ENCODE data around the gene SEMA5A. TPM values are rescaled to one million over a fixed set of nuclear protein-coding genes. Genes with fewer than 3 reads are reported as not detected.

Gene SEMA5A
- total RNA-seq, 1 donor from 2014 or later, result 13.8 TPM

GRCh38 chr5:9339206-9339818, 206.6 kb downstream of the SEMA5A start:
- Histone ChIP-seq H3K9ac (ENCODE audit: low read length) (no peak overlapping the region), H3K4me3 (ENCODE audit: insufficient read depth, low read depth, low read length) (no peak overlapping the region), H3K27ac (ENCODE audit: low read depth, low read length) (no peak overlapping the region), H3K27me3 (ENCODE audit: insufficient read depth, low read length) (no peaks in the 10 kb centered on the region), H3K36me3 (ENCODE audit: insufficient read depth, low read length) (no peaks in the 10 kb centered on the region), H3K79me2 (ENCODE audit: insufficient read depth, low read length) (no peaks in the 10 kb centered on the region), H2AFZ (ENCODE audit: low read depth, low read length) (no peak overlapping the region), H3K4me2 (ENCODE audit: low read length) (no peak overlapping the region), H3K4me1 (ENCODE audit: insufficient read depth, low read length) (peaks cover 17% of the 10 kb centered on the region), H3K9me3 (ENCODE audit: insufficient read depth, low read depth, low read length) (no peaks in the 10 kb centered on the region), H4K20me1 (ENCODE audit: insufficient read depth, low read length) (no peaks in the 10 kb centered on the region)
- Mint-ChIP-seq H3K4me1 (ENCODE audit: low read depth, unreplicated experiment) (peaks cover 38% of the 10 kb centered on the region), H3K27ac (ENCODE audit: unreplicated experiment) (no peak overlapping the region), H3K36me3 (ENCODE audit: low read depth, unreplicated experiment) (peaks cover 5% of the 10 kb centered on the region), H3K4me3 (ENCODE audit: unreplicated experiment) (no peak overlapping the region), H3K27me3 (ENCODE audit: low read depth, unreplicated experiment) (no peaks in the 10 kb centered on the region), H3K9me3 (ENCODE audit: unreplicated experiment) (no peaks in the 10 kb centered on the region)
- no peak for DNase-seq (ENCODE audit: low read depth)
- no peak for FAIRE-seq
- TF ChIP-seq, protein P1, sequence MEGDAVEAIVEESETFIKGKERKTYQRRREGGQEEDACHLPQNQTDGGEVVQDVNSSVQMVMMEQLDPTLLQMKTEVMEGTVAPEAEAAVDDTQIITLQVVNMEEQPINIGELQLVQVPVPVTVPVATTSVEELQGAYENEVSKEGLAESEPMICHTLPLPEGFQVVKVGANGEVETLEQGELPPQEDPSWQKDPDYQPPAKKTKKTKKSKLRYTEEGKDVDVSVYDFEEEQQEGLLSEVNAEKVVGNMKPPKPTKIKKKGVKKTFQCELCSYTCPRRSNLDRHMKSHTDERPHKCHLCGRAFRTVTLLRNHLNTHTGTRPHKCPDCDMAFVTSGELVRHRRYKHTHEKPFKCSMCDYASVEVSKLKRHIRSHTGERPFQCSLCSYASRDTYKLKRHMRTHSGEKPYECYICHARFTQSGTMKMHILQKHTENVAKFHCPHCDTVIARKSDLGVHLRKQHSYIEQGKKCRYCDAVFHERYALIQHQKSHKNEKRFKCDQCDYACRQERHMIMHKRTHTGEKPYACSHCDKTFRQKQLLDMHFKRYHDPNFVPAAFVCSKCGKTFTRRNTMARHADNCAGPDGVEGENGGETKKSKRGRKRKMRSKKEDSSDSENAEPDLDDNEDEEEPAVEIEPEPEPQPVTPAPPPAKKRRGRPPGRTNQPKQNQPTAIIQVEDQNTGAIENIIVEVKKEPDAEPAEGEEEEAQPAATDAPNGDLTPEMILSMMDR (IDR thresholded peaks at IDR 0.05; ENCODE audit: insufficient read depth, low read depth, low read length), result peak; percentile 55
- no peak for TF ChIP-seq EZH2 (IDR thresholded peaks at IDR 0.05; ENCODE audit: insufficient read depth, low read length)

GRCh38 chr5:9338796-9339195, 207.1 kb downstream of the SEMA5A start:
- Histone ChIP-seq H3K27me3 (ENCODE audit: insufficient read depth, low read length) (no peaks in the 10 kb centered on the region), H3K79me2 (ENCODE audit: insufficient read depth, low read length) (no peaks in the 10 kb centered on the region), H3K9ac (ENCODE audit: low read length) (no peak overlapping the region), H3K9me3 (ENCODE audit: insufficient read depth, low read depth, low read length) (no peaks in the 10 kb centered on the region), H3K4me2 (ENCODE audit: low read length) (peak overlapping the region; percentile 78), H2AFZ (ENCODE audit: low read depth, low read length) (no peak overlapping the region), H3K36me3 (ENCODE audit: insufficient read depth, low read length) (no peaks in the 10 kb centered on the region), H3K4me1 (ENCODE audit: insufficient read depth, low read length) (peaks cover 17% of the 10 kb centered on the region), H3K4me3 (ENCODE audit: insufficient read depth, low read depth, low read length) (no peak overlapping the region), H4K20me1 (ENCODE audit: insufficient read depth, low read length) (no peaks in the 10 kb centered on the region), H3K27ac (ENCODE audit: low read depth, low read length) (peak overlapping the region; percentile 29)
- DNase-seq (ENCODE audit: low read depth) (no peak), FAIRE-seq (no peak)
- Mint-ChIP-seq H3K27me3 (ENCODE audit: low read depth, unreplicated experiment) (no peaks in the 10 kb centered on the region), H3K27ac (ENCODE audit: unreplicated experiment) (no peak overlapping the region), H3K4me3 (ENCODE audit: unreplicated experiment) (no peak overlapping the region), H3K4me1 (ENCODE audit: low read depth, unreplicated experiment) (peaks cover 35% of the 10 kb centered on the region), H3K9me3 (ENCODE audit: unreplicated experiment) (no peaks in the 10 kb centered on the region), H3K36me3 (ENCODE audit: low read depth, unreplicated experiment) (peaks cover 5% of the 10 kb centered on the region)
- TF ChIP-seq EZH2 (IDR thresholded peaks at IDR 0.05; ENCODE audit: insufficient read depth, low read length), result no peak
- TF ChIP-seq, protein P1 (IDR thresholded peaks at IDR 0.05; ENCODE audit: insufficient read depth, low read depth, low read length), result no peak

DNA sequence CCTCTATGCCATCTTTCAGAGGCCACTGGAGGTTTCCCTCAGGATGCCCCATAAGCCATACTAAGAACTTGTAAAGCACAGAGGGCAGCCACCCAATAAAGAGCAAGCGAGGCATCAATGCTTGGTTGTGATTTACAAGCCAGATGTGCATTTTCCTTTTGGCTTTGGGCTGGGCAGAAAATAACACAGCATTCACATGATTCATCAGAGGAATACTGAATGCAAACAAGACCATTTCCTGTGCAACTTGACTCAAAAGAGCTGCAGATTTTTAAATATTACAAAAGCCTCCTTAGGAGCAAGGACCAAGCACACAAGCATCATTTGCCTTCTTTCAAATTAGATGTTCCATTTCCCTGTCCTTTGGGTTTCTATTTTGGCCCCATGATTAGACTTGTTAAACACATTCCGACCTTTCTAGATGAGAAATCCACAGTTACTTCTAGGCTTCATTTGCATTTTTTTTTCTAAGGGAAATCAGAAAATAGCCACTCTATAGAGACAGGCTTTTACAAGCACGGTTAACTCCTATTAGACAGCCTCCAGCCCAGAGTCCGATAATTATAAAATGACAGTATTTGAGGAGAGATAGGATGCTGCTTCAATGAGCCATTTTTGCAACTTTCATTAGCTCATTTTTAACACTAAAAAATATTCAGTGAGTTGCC, 207.8 kb downstream of the SEMA5A start:
- DNase-seq (ENCODE audit: low read depth), result peak; percentile 63
- peak overlapping the region; percentile 9 for H3K9ac ChIP-seq (ENCODE audit: low read length)
- H3K4me1 Mint-ChIP-seq (ENCODE audit: low read depth, unreplicated experiment), result peaks cover 27% of the 10 kb centered on the region
- peak overlapping the region; percentile 1 for H2AFZ ChIP-seq (ENCODE audit: low read depth, low read length)
- peak overlapping the region; percentile 78 for H3K4me2 ChIP-seq (ENCODE audit: low read length)
- H4K20me1 ChIP-seq (ENCODE audit: insufficient read depth, low read length), result no peaks in the 10 kb centered on the region
- peak overlapping the region; percentile 29 for H3K27ac ChIP-seq (ENCODE audit: low read depth, low read length)
- no peaks in the 10 kb centered on the region for H3K27me3 Mint-ChIP-seq (ENCODE audit: low read depth, unreplicated experiment)
- H3K9me3 ChIP-seq (ENCODE audit: insufficient read depth, low read depth, low read length), result no peaks in the 10 kb centered on the region
- TF ChIP-seq, protein P1 (IDR thresholded peaks at IDR 0.05; ENCODE audit: insufficient read depth, low read depth, low read length), result no peak
- TF ChIP-seq EZH2 (IDR thresholded peaks at IDR 0.05; ENCODE audit: insufficient read depth, low read length), result no peak
- H3K27ac Mint-ChIP-seq (ENCODE audit: unreplicated experiment), result no peak overlapping the region
- H3K4me3 ChIP-seq (ENCODE audit: insufficient read depth, low read depth, low read length), result peak overlapping the region; percentile 24
- H3K4me1 ChIP-seq (ENCODE audit: insufficient read depth, low read length), result peaks cover 14% of the 10 kb centered on the region
- H3K36me3 ChIP-seq (ENCODE audit: insufficient read depth, low read length), result no peaks in the 10 kb centered on the region
- no peaks in the 10 kb centered on the region for H3K79me2 ChIP-seq (ENCODE audit: insufficient read depth, low read length)
- H3K36me3 Mint-ChIP-seq (ENCODE audit: low read depth, unreplicated experiment), result peaks cover 5% of the 10 kb centered on the region
- H3K9me3 Mint-ChIP-seq (ENCODE audit: unreplicated experiment), result no peaks in the 10 kb centered on the region
- no peak overlapping the region for H3K4me3 Mint-ChIP-seq (ENCODE audit: unreplicated experiment)
- H3K27me3 ChIP-seq (ENCODE audit: insufficient read depth, low read length), result no peaks in the 10 kb centered on the region
- FAIRE-seq, result peak; percentile 82

Data from astrocyte (in vitro differentiated cells and primary cell).